H9 (cell line): ENCODE measurements around the gene TOMM40L. TPM values are rescaled to one million over a fixed set of nuclear protein-coding genes. Genes with fewer than 3 reads are reported as not detected.

ENCODE experiments used
- DNase-seq: peaks from one replicate; pipeline ENCODE4 v3.0.0-alpha.2; 2017
- H2AFZ ChIP-seq: one replicate; pipeline ENCODE4 v1.6.1; 2013; ENCODE audit warnings: mild to moderate bottlenecking, low read length, control low read depth, moderate library complexity
- H2AK5ac ChIP-seq: 2 replicates; pipeline ENCODE4 v1.6.1; 2013; ENCODE audit warnings: low read length, control low read depth, mixed read lengths; ENCODE audit not compliant: insufficient read length
- H2BK120ac ChIP-seq: one replicate; pipeline ENCODE4 v1.6.1; 2013; ENCODE audit warnings: low read depth, mild to moderate bottlenecking, low read length, control low read depth, inconsistent platforms; ENCODE audit not compliant: poor library complexity, severe bottlenecking
- H2BK12ac ChIP-seq: 2 replicates; pipeline ENCODE4 v1.6.1; 2013; ENCODE audit warnings: low read length, control low read depth, mixed read lengths, low read depth; ENCODE audit not compliant: insufficient read length
- H2BK15ac ChIP-seq: 2 replicates; pipeline ENCODE4 v1.6.1; 2013; ENCODE audit warnings: low read depth, low read length, control low read depth
- H2BK20ac ChIP-seq: one replicate; pipeline ENCODE4 v1.6.1; 2013; ENCODE audit warnings: low read depth, mild to moderate bottlenecking, low read length, control low read depth, inconsistent platforms; ENCODE audit not compliant: poor library complexity, severe bottlenecking
- H2BK5ac ChIP-seq: 2 replicates; pipeline ENCODE4 v1.6.1; 2013; ENCODE audit warnings: low read length, control low read depth, mixed read lengths; ENCODE audit not compliant: insufficient read length
- H3K14ac ChIP-seq: 2 replicates; pipeline ENCODE4 v1.6.1; 2013; ENCODE audit warnings: low read length, control low read depth; ENCODE audit not compliant: insufficient read depth
- H3K18ac ChIP-seq: 2 replicates; pipeline ENCODE4 v1.6.1; 2013; ENCODE audit warnings: low read depth, mild to moderate bottlenecking, mixed read lengths, low read length, control low read depth; ENCODE audit not compliant: insufficient read length
- H3K23ac ChIP-seq: 2 replicates; pipeline ENCODE4 v1.6.1; 2013; ENCODE audit warnings: low read length, control low read depth, mixed read lengths, low read depth; ENCODE audit not compliant: insufficient read length
- H3K23me2 ChIP-seq: 2 replicates; pipeline ENCODE4 v1.6.1; 2013; ENCODE audit warnings: low read depth, mild to moderate bottlenecking, mixed read lengths, low read length, control low read depth; ENCODE audit not compliant: insufficient read length, poor library complexity, severe bottlenecking
- H3K27ac ChIP-seq: 2 replicates; pipeline ENCODE4 v1.5.1; 2013; ENCODE audit warnings: low read length, control low read depth, mixed read lengths, low read depth; ENCODE audit not compliant: insufficient read length
- H3K27me3 ChIP-seq: 2 replicates; pipeline ENCODE4 v1.6.1; 2013; ENCODE audit warnings: low read length, control low read depth, inconsistent platforms; ENCODE audit not compliant: insufficient read depth
- H3K4ac ChIP-seq: 2 replicates; pipeline ENCODE4 v1.6.1; 2013; ENCODE audit warnings: low read depth, mild to moderate bottlenecking, control low read depth, inconsistent platforms, low read length, moderate library complexity
- H3K4me1 ChIP-seq: 2 replicates; pipeline ENCODE4 v1.6.1; 2013; ENCODE audit warnings: low read length, control low read depth, inconsistent platforms; ENCODE audit not compliant: insufficient read depth
- H3K4me2 ChIP-seq: 2 replicates; pipeline ENCODE4 v1.6.1; 2013; ENCODE audit warnings: low read length, control low read depth, mixed read lengths; ENCODE audit not compliant: insufficient read length, insufficient read depth
- H3K56ac ChIP-seq: 2 replicates; pipeline ENCODE4 v1.6.1; 2013; ENCODE audit warnings: low read depth, mild to moderate bottlenecking, mixed read lengths, low read length, control low read depth; ENCODE audit not compliant: insufficient read length
- H3K79me1 ChIP-seq: 2 replicates; pipeline ENCODE4 v1.6.1; 2013; ENCODE audit warnings: low read depth, mild to moderate bottlenecking, moderate library complexity, low read length, control low read depth, inconsistent platforms; ENCODE audit not compliant: insufficient read depth, poor library complexity, severe bottlenecking
- H3K79me2 ChIP-seq: 2 replicates; pipeline ENCODE4 v1.6.1; 2013; ENCODE audit warnings: low read length, control low read depth, inconsistent platforms; ENCODE audit not compliant: insufficient read depth
- H3K9ac ChIP-seq: 2 replicates; pipeline ENCODE4 v1.6.1; 2013; ENCODE audit warnings: low read length, control low read depth, mixed read lengths; ENCODE audit not compliant: insufficient read length; ENCODE audit errors: extremely low read depth
- H3K9me3 ChIP-seq: one replicate; pipeline ENCODE4 v1.6.1; 2013; ENCODE audit warnings: low read depth, low read length, inconsistent platforms; ENCODE audit not compliant: control insufficient read depth
- H3T11ph ChIP-seq: one replicate; pipeline ENCODE4 v1.6.1; 2013; ENCODE audit warnings: mild to moderate bottlenecking, low read length, control low read depth, inconsistent platforms
- H4K20me1 ChIP-seq: one replicate; pipeline ENCODE4 v1.6.1; 2013; ENCODE audit not compliant: control insufficient read depth, insufficient read length, insufficient read depth
- H4K5ac ChIP-seq: 2 replicates; pipeline ENCODE4 v1.6.1; 2013; ENCODE audit warnings: low read depth, mild to moderate bottlenecking, mixed read lengths, low read length, control low read depth; ENCODE audit not compliant: insufficient read length
- H4K8ac ChIP-seq: replicated peaks from 2 replicates; pipeline ENCODE4 v1.6.1; 2013; ENCODE audit warnings: low read length, control low read depth, mixed read lengths, low read depth; ENCODE audit not compliant: insufficient read length
- H4K91ac ChIP-seq: 2 replicates; pipeline ENCODE4 v1.6.1; 2013; ENCODE audit warnings: low read depth, mild to moderate bottlenecking, moderate library complexity, mixed read lengths, low read length, control low read depth; ENCODE audit not compliant: insufficient read length
- H3K27ac Mint-ChIP-seq, 3 experiments: 2 replicates in 2 of 3; 3 replicates in 1 of 3; pipeline ENCODE4 v1.8.0; 2020 to 2021; ENCODE audit warnings: mixed read lengths in 3 of 3, mild to moderate bottlenecking in 1 of 3, moderate library complexity in 1 of 3
- H3K27me3 Mint-ChIP-seq: 2 replicates; pipeline ENCODE4 v1.8.0; 2021; ENCODE audit warnings: low read depth, mild to moderate bottlenecking, moderate library complexity, mixed read lengths
- H3K36me3 Mint-ChIP-seq, 3 experiments: 2 replicates in 2 of 3; 3 replicates in 1 of 3; pipeline ENCODE4 v1.8.0; 2020 to 2021; ENCODE audit warnings: low read depth in 3 of 3, mixed read lengths in 3 of 3; ENCODE audit not compliant: insufficient read depth in 1 of 3
- H3K4me1 Mint-ChIP-seq, 2 experiments: 2 replicates each; pipeline ENCODE4 v1.8.0; 2020; ENCODE audit warnings: mixed read lengths in 2 of 2
- H3K4me3 Mint-ChIP-seq, 2 experiments: 2 replicates in 1 of 2; 3 replicates in 1 of 2; pipeline ENCODE4 v1.8.0; 2020 to 2021; ENCODE audit warnings: mild to moderate bottlenecking in 2 of 2, mixed read lengths in 2 of 2, moderate library complexity in 1 of 2
- H3K9me3 Mint-ChIP-seq, 2 experiments: 2 replicates in 1 of 2; 3 replicates in 1 of 2; pipeline ENCODE4 v1.8.0; 2020; ENCODE audit warnings: mild to moderate bottlenecking in 2 of 2, mixed read lengths in 2 of 2, moderate library complexity in 1 of 2
- CTCF ChIP-seq: fragments of 200-600 bp; sonication (generic); conservative IDR thresholded peaks from 3 replicates; pipeline ENCODE4 v1.8.0; 2021; ENCODE audit warnings: antibody characterized with exemption, mild to moderate bottlenecking
- WGBS: extraction: QIAGEN DNeasy Blood & Tissue Kit; methylation state at CpG from one replicate; pipeline ENCODE4 v1.1.7; 2013; ENCODE audit warnings: missing lambda C conversion rate, low lambda C conversion rate, mixed read lengths; ENCODE audit not compliant: insufficient read length; ENCODE audit errors: extremely low coverage; 5-methylcytosine and 5-hydroxymethylcytosine counted together
- total RNA-seq: library from RNA; stranded (reverse); gene quantifications from 2 replicates; pipeline ENCODE4 v1.2.1, GENCODE V29; 2021

The TOMM40L gene
- total RNA-seq, 1 experiment from 2014 or later, result 13.5 TPM

DNA sequence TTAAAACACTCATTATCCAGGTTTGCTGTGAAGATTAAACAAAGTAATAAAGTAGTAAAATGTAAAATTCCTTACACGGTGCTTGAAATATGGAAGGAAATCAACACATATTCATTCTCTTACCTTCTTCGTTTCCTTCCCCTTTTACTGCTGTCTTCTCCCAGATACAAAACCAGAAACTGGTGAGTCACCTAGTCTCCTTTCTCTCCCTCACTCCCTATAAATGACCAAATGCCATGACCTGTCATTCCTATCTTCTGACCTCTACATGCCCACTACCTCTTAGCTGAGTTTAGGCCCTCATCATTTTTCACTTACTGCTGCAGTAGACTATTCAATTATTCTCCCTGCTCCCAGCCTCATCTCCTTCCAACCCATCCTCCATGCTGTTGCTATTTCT lies 16.5 kb downstream of the TOMM40L start:
- no peak overlapping the region for H3K27ac Mint-ChIP-seq
- Histone ChIP-seq H4K91ac (no peak overlapping the region), H3K79me2 (no peaks in the 10 kb centered on the region), H2BK15ac (no peak overlapping the region), H4K20me1 (no peaks in the 10 kb centered on the region), H2AK5ac (no peak overlapping the region), H3K9ac (no peak overlapping the region), H3K4ac (no peak overlapping the region), H3K56ac (no peak overlapping the region), H3K23me2 (no peaks in the 10 kb centered on the region), H2AFZ (no peak overlapping the region), H3K79me1 (no peaks in the 10 kb centered on the region), H3K4me1 (no peaks in the 10 kb centered on the region), H3K27me3 (peaks cover 4% of the 10 kb centered on the region), H3K9me3 (no peaks in the 10 kb centered on the region), H3K14ac (no peak overlapping the region), H4K8ac (no peak overlapping the region), H4K5ac (no peak overlapping the region), H3K18ac (no peak overlapping the region), H2BK20ac (no peak overlapping the region), H3K4me2 (no peak overlapping the region), H3K23ac (no peak overlapping the region), H2BK12ac (no peak overlapping the region), H2BK5ac (no peak overlapping the region), H3K27ac (no peak overlapping the region), H3T11ph (no peak overlapping the region), H2BK120ac (no peak overlapping the region)
- no peaks in the 10 kb centered on the region for H3K4me1 Mint-ChIP-seq
- H3K27me3 Mint-ChIP-seq, result 0 out of 2 replicates have a peak, but pooled peaks cover 1% of the 10 kb centered on the region
- no peak overlapping the region for H3K4me3 Mint-ChIP-seq
- no peaks in the 10 kb centered on the region for H3K9me3 Mint-ChIP-seq
- DNase-seq, result no peak
- no CpG with 5 or more reads among the region's 2 CpGs for WGBS
- no peaks in the 10 kb centered on the region for H3K36me3 Mint-ChIP-seq
- no peak for TF ChIP-seq CTCF
